ENCODE results near the gene CERS5. TPM values are rescaled to one million over a fixed set of nuclear protein-coding genes. Genes with fewer than 3 reads are reported as not detected.

Gene CERS5
- polyA plus RNA-seq, 3 donors, result 30.6 to 44.4 (median 38.7) TPM

DNA sequence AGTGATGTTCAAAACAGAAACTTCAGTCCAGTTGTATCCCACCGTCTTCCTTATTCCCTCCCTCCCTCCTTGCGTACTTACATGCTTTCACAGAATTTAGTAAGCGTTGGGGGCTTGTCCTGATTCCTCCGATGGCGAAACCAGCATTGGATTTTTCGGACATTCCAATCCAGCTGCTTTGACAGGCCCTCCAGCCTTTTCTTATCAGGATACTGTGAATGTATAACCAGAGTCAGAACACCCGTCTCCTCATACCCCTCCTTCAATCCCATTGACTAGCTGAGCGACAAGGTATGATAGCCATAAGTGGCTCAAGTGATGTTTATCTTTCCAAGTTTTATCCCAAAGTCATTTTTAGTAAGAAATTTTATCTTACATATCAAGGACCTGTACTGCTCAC, 24.2 kb downstream of the CERS5 start:
- no peak overlapping the region for H3K4me2 ChIP-seq (replicated peaks; ENCODE audit: extremely low read depth, low read length, poor library complexity, severe bottlenecking)
- H3K4me3 Mint-ChIP-seq, result no peak overlapping the region
- H3K9me3 Mint-ChIP-seq, result no peaks in the 10 kb centered on the region
- H3K9ac ChIP-seq (ENCODE audit: insufficient read depth, low read length, poor library complexity, severe bottlenecking), result no peak overlapping the region
- H3K4me1 ChIP-seq (ENCODE audit: control insufficient read depth in 1 of 2, insufficient read depth in 2 of 2, low read length in 2 of 2), result no peaks in the 10 kb centered on the region
- H3K27me3 ChIP-seq (ENCODE audit: control insufficient read depth in 2 of 2, insufficient read depth in 2 of 2, low read length in 2 of 2), result no peaks in the 10 kb centered on the region
- no peak for TF ChIP-seq CTCF (IDR thresholded peaks at IDR 0.05)
- intact Hi-C loops (cut with micrococcal nuclease), result no loop called here
- H3K4me1 Mint-ChIP-seq, result no peaks in the 10 kb centered on the region
- H3K27ac ChIP-seq (ENCODE audit: low read depth in 1 of 2, low read length in 2 of 2), result no peak overlapping the region
- peaks cover 13% of the 10 kb centered on the region for H4K20me1 ChIP-seq (ENCODE audit: insufficient read depth, low read length)
- peaks cover 7% of the 10 kb centered on the region for H3K79me2 ChIP-seq (ENCODE audit: insufficient read depth, low read length)
- H3K4me3 ChIP-seq (replicated peaks in 1 of 3; ENCODE audit: low read depth in 2 of 3, low read length in 3 of 3), result no peak overlapping the region
- peaks cover 37 to 66% of the 10 kb centered on the region in 2 donors for H3K36me3 ChIP-seq (replicated peaks in 1 of 2; ENCODE audit: control insufficient read depth in 1 of 2, insufficient read depth in 2 of 2, low read length in 2 of 2)
- no peak overlapping the region for H2AFZ ChIP-seq (ENCODE audit: insufficient read depth, low read depth, low read length, poor library complexity, severe bottlenecking)
- no peak overlapping the region for H3K27ac Mint-ChIP-seq
- no peak for DNase-seq
- 100% methylated on average over 6 of the region's 8 CpGs for WGBS (ENCODE audit: insufficient coverage)
- peaks cover 35 to 62% of the 10 kb centered on the region in 2 donors for H3K36me3 Mint-ChIP-seq
- H3K27me3 Mint-ChIP-seq (ENCODE audit: low read depth in 3 of 3), result peaks cover 0 to 1% (median 0%) of the 10 kb centered on the region in 3 donors
- no peaks in the 10 kb centered on the region for H3K9me3 ChIP-seq (replicated peaks in 1 of 2; ENCODE audit: control insufficient read depth in 1 of 2, insufficient read depth in 1 of 2, low read length in 2 of 2)

DNA sequence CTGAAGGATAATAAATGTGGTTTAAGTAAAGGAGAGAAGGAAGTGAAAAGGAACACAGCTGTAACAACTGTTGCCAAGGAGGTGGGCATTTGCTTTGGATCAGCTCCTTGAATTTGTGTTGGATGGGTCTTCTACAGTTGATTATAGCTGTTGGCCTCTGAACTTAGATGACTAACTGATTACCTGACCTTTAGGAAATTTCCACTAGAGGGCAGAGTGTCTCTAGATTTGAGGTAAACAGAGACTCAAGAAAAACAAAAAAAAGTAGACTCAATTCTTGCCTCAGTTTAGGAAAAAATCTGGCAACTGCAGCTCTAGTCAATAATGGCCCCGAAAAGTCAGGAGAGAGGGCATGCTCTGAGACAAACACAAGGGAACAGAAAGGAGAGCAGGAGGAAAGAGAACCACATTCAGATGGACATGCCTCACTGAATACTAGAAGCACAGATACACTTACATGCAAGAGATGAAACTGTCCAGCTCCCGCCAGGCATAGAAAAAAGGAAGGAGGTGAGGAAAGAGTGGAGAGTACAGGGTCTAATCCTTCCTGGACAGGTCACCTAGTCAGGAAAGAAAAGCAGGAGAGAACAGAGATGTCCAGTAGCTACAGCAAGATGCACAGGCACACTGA, 34.5 kb downstream of the CERS5 start:
- WGBS (ENCODE audit: insufficient coverage), result no CpG with 5 or more reads among the region's 2 CpGs
- Mint-ChIP-seq H3K36me3 (peaks cover 67 to 85% of the 10 kb centered on the region in 2 donors), H3K27me3 (ENCODE audit: low read depth in 3 of 3) (no peaks in the 10 kb centered on the region), H3K4me3 (no peak overlapping the region), H3K9me3 (no peaks in the 10 kb centered on the region), H3K27ac (peak overlapping the region in 2 of 7 donors; percentile 0 to 10), H3K4me1 (peaks cover 15% of the 10 kb centered on the region)
- TF ChIP-seq CTCF (IDR thresholded peaks at IDR 0.05), result peak; percentile 79
- H3K27me3 ChIP-seq (ENCODE audit: control insufficient read depth in 2 of 2, insufficient read depth in 2 of 2, low read length in 2 of 2), result no peaks in the 10 kb centered on the region
- H2AFZ ChIP-seq (ENCODE audit: insufficient read depth, low read depth, low read length, poor library complexity, severe bottlenecking), result no peak overlapping the region
- intact Hi-C loops (cut with micrococcal nuclease), result loop anchor here (2.0 to 5.0 kb wide), 2 partner anchors 40 to 42 kb away; no protein-coding TSS in a partner anchor
- H3K36me3 ChIP-seq (replicated peaks in 1 of 2; ENCODE audit: control insufficient read depth in 1 of 2, insufficient read depth in 2 of 2, low read length in 2 of 2), result peaks cover 58 to 86% of the 10 kb centered on the region in 2 donors
- no peaks in the 10 kb centered on the region for H3K79me2 ChIP-seq (ENCODE audit: insufficient read depth, low read length)
- H4K20me1 ChIP-seq (ENCODE audit: insufficient read depth, low read length), result peaks cover 40% of the 10 kb centered on the region
- no peak overlapping the region for H3K4me2 ChIP-seq (replicated peaks; ENCODE audit: extremely low read depth, low read length, poor library complexity, severe bottlenecking)
- H3K4me3 ChIP-seq (replicated peaks in 1 of 3; ENCODE audit: low read depth in 2 of 3, low read length in 3 of 3), result no peak overlapping the region
- H3K27ac ChIP-seq (ENCODE audit: low read depth in 1 of 2, low read length in 2 of 2), result no peak overlapping the region
- H3K4me1 ChIP-seq (ENCODE audit: control insufficient read depth in 1 of 2, insufficient read depth in 2 of 2, low read length in 2 of 2), result peaks cover 11 to 16% of the 10 kb centered on the region in 2 donors
- no peak overlapping the region for H3K9ac ChIP-seq (ENCODE audit: insufficient read depth, low read length, poor library complexity, severe bottlenecking)
- DNase-seq, result peak in 1 of 3 donors; percentile 15
- no peaks in the 10 kb centered on the region for H3K9me3 ChIP-seq (replicated peaks in 1 of 2; ENCODE audit: control insufficient read depth in 1 of 2, insufficient read depth in 1 of 2, low read length in 2 of 2)
